HK-2 (cell line): Measurements from ENCODE around the gene ZSCAN5A.
"Not testable (repeated sequence)": the region's sequence is repeated elsewhere in the genome, so short reads cannot be mapped to it uniquely, and the experiment has no call there.

ENCODE experiments used
- DNase-seq: peaks from one replicate; pipeline ENCODE4 v3.0.0-alpha.2; 2018; ENCODE audit not compliant: unreplicated experiment

The ZSCAN5A gene

GRCh38 chr19:56211718-56212117, 102.9 kb downstream of the ZSCAN5A start:
- no peak for DNase-seq

DNA sequence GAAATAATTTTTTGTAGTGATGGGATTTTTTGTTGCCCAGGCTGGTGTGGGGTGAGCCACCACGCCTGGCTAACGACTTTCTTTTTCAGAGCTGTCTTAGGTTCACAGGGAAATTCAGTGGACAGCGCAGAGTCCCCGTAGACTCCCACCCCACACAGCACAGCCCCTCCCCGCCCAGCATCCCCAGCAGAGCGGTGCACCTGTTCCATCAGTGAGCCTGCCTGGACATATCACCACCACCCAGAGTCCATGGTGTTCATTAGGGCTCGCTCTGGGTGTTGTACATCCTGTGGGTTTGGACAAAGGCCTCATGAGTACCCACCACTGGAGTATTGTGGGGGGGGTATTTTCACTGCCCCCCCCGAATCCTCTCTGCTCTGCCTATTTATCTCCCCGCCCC, 104.6 kb downstream of the ZSCAN5A start:
- not testable (repeated sequence) for DNase-seq

DNA sequence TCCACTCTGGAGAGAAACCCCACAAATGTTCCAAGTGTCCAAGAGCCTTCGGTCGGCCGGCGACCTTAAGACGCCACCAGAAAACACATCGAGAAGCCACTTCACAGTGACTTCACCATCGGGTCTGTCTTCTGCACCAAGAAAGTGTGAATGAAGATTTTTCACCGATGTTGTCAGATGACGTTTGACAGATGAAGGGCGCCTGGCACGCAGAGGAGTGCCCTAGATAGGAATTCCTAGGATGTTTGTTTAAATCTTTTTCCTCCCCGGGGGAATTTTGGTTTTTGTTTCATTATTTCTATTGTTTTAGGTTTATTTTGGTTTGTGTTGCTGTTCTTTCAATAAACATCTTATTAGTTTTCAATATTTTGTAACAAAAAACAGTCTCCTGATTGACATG, 105.5 kb downstream of the ZSCAN5A start:
- DNase-seq: no peak

DNA sequence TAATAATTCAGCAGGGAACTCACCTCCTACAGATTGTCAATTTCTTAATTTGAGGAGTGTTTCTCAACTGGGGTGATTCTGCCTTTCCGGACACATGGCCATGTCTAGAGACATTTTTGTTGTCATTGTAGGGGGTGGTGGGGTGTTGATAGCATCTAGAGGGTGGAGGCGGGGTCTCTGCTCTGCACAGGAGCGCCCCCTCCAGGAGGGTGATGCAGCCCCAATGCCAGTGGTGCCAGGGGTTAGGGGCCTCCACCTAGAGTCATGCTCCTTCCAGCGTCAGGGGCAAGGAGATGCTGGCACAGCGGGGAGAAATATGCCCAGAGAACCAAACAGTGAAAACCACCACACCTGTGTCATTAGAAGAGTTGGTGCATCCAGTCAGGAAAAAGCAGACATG, 107.1 kb downstream of the ZSCAN5A start:
- not testable (repeated sequence) for DNase-seq

GRCh38 chr19:56201973-56202372, 112.7 kb downstream of the ZSCAN5A start, which contains the start of gene ZSCAN5C:
ZSCAN5C (plus strand) TSS chr19:56202273; CDS start chr19:56205914, 3,641 bp downstream.
- DNase-seq: no peak

DNA sequence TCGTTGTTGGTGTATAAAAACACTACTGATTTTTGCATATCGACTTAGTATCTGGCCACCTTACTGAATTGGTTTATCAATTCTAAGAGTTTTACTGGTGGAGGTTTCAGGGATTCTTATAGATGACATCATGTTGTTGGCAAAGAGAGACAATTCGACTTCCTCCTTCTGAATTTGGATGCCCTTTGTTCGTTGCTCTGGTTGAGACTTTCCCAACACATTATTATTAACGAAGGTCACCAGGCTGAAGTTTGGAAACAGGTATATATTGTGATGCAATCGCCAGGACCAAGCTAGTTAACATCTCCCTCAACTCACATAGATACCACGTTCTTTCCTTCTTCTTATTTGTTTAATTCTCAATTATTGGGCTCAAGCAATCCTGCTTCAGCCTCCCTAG, 115.0 kb downstream of the ZSCAN5A start:
- no peak for DNase-seq

DNA sequence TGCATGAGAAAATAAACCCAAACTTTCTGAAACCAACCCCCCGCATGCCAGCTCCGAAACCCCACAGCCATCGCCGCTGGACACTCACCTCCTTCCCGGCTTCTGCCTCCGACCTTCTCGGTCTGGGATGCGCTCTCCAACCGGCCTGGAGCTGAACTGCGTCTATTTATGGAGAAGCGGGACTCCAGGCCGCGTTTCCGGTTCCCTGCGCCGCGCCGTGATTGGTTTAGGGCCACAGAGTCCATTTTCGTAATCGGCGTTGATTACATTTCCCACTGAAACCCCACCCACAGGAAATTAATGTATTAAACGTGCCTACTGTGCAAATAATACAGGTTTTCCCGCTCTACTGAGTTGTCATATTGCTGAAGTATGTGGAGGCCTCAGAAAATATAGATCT, 117.0 kb downstream of the ZSCAN5A start, which contains the start of gene ZSCAN5B:
TSS of gene ZSCAN5B (minus strand) at position 138 of the 400 bp plus-strand sequence. CDS start 4,731 bp downstream, outside the sequence.
- DNase-seq: not testable (repeated sequence)

DNA sequence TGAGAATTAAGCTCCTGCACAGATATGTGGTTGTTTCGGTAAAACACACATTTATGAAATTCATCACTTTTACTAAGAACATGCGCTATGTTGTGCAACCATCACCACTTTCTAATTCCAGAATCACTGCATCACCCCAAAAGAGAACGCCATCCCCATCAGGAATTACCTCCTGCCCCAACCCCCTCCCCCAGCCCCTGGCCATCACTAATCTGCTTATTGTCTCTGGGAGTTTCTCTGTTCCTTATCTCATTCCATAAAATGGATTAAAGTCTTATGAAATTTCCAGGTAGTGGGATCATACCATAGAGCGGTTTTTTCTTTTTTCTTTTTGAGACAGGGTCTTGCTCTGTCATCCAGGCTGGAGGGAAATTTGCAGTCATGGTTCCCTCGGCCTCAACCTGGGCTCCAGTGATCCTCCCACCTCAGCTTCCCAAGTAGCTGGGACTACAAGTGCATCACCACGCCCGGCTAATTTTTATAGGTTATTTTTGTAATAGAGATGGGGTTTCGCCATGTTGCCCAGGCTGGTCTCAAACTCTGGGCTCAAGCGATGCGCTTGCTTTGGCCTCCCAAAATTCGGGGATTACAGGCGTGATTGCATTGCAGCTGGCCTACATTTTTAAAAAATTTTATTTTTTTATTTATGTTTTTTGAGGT, 120.5 kb downstream of the ZSCAN5A start:
- DNase-seq: no peak

GRCh38 chr19:56191711-56192110, 122.9 kb downstream of the ZSCAN5A start:
- DNase-seq: no peak

GRCh38 chr19:56191115-56191514, 123.5 kb downstream of the ZSCAN5A start:
- no peak for DNase-seq

DNA sequence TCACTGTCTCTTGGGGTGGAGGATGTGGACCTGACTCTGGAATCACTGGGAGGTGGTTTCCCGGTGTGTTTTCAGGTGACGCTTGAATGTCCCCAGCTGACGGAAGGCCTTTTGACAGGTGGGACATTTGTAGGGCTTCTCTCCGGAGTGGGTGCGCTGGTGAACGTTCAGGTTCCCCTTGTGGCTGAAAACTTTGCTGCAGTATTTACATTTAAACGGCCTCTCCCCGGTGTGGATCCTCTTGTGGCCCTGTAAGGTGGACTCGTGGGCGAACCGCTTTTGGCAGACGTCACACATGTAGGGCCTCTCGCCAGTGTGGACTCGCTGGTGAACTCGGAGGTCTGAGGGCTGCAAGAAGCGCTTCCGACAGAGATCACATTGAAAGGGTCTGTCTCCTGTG, 124.9 kb downstream of the ZSCAN5A start:
- no peak for DNase-seq

- DNase-seq: no peak
Measured at GRCh38 chr19:56177564-56178243, 136.9 kb downstream of the ZSCAN5A start.

- DNase-seq: no peak
Measured at GRCh38 chr19:56176881-56177280, 137.8 kb downstream of the ZSCAN5A start.

DNA sequence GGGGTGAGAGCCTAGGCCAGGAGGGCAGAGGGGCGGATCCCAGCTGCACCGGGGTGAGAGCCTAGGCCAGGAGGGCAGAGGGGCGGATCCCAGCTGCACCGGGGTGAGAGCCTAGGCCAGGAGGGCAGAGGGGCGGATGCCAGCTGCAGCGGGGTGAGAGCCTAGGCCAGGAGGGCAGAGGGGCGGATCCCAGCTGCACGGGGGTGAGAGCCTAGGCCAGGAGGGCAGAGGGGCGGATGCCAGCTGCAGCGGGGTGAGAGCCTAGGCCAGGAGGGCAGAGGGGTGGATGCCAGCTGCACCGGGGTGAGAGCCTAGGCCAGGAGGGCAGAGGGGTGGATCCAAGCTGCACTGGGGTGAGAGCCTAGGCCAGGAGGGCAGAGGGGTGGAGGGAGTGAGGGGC, 138.3 kb downstream of the ZSCAN5A start:
- not testable (repeated sequence) for DNase-seq

DNA sequence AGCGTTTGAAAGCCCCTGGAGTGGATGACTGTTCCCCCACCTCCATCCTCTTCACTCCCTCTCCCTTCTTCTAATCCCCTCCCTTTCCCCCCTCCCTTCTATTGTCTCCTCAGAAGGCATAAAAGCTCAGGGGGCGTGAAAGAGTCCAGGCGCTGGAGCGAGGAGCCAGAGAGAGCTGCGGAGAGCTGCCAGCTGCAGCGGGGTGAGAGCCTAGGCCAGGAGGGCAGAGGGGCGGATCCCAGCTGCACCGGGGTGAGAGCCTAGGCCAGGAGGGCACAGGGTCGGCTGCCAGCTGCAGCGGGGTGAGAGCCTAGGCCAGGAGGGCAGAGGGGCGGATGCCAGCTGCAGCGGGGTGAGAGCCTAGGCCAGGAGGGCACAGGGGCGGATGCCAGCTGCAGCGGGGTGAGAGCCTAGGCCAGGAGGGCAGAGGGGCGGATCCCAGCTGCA, 138.8 kb downstream of the ZSCAN5A start, which contains the start of gene GALP:
TSS of gene GALP (plus strand) at position 148 of the 447 bp plus-strand sequence. CDS start 1,101 bp downstream, outside the sequence.
- DNase-seq: not testable (repeated sequence)

GRCh38 chr19:56174550-56174949, 140.1 kb downstream of the ZSCAN5A start:
- no peak for DNase-seq

GRCh38 chr19:56174086-56174485, 140.6 kb downstream of the ZSCAN5A start:
- no peak for DNase-seq
